ENCODE results near the gene ARHGEF38.
A peak's percentile ranks its signal among the peaks of the same experiment; 100 is the strongest.

ARHGEF38 gene

DNA sequence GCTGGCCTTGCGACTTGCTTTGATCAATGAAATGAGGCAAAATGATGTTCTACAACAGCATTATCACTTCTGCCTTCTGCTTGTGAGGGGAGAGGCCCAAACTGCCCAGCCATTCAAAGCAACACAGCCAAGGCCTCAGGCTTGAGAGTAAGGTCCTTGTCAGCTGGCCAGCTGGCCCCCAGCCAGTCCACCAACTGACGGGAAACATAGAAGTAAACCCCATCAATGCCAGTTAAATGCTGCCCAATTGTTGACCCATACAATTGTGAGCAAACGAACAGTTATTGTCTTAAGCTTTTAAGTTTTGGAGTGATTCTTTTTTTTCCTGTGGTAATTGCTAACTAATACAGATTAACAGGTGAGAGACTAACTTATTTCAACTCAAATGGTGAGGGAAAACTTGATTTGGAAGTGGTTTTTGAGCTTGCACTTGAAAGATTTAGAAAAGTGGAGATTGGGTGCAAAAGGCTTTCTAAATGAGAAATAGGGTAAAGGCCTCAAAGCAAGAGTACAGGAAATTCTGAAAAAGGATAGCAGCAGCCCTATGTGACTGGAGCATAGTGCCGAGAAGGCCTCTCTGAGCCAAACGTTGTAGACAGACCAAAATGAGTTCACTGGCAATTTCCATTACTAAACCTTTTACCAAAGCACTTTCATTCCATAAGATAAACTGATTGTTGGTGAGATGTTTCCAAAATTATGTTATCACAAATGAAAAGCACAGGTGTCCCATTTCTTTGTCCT is 66.9 kb downstream of the ARHGEF38 start:
- DNase-seq: peak in 1 of 2 donors; percentile 25

- DNase-seq: no peak
These were observed 68.4 kb downstream of the ARHGEF38 start for GRCh38 chr4:105620640-105621323.

DNA sequence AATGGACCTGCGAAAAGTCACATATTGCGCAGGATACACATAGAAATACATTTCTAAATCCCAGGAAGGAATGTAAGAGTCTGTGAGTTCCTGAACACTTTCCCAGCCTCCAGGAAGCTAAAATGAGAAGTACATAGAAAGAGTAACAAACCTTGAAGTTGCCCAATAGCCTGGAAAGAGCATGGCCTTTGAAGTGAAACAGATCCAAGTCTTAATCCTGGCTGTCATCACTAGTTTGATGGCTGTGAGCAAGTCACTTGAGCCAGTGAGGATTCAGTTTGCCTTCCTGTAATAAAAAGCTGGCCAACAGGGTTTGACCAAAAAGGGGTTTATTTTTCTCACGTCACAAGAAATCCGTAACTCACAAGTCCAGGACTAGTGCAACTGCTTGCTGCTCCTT is 69.8 kb downstream of the ARHGEF38 start:
- no peak for DNase-seq

GRCh38 chr4:105623099-105623498 is 70.7 kb downstream of the ARHGEF38 start:
- DNase-seq: no peak

DNA sequence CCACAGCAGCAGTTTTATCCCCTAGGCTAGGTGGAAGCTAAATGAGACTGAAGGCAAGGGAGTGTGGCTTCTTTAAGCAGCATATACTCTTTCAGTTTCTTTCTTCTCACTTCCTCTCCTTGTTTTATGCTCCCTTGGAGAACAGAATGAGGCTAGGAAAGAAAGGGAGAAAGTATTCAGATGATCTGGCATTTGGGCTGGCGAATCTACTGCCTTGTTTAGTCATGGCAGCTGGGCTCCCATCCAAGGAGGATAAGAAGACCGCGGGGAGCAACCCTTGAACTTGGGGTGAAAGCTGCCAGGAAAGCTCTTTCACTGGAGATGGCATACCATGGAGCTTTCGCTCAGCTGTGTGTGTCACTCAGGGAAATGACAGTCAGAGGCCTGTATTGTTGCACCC is 72.1 kb downstream of the ARHGEF38 start:
- peak in 1 of 2 donors; percentile 4 for DNase-seq

- no peak for DNase-seq
These were observed 72.8 kb downstream of the ARHGEF38 start for GRCh38 chr4:105625214-105625613.

DNA sequence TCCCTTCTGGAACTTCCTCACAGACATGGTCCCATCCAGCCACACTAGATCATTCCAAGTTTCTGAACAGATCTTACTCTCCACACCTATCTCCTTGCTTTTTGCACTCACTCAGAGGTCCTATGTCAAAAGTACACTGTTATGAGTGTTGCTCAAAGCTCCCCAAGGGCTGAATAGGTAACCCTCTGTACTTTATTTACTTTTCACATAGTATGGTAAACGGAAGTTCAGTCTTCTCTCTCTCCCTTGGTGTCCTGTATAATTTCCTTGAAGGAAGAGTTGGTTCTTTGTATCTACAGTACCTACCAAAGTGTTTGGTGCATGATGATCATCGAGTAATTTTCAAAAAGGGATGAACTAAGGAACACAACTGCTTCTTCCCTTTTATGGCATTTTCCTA is 74.4 kb downstream of the ARHGEF38 start:
- no peak for DNase-seq

GRCh38 chr4:105627620-105628019 is 75.2 kb downstream of the ARHGEF38 start:
- no peak for DNase-seq

DNA sequence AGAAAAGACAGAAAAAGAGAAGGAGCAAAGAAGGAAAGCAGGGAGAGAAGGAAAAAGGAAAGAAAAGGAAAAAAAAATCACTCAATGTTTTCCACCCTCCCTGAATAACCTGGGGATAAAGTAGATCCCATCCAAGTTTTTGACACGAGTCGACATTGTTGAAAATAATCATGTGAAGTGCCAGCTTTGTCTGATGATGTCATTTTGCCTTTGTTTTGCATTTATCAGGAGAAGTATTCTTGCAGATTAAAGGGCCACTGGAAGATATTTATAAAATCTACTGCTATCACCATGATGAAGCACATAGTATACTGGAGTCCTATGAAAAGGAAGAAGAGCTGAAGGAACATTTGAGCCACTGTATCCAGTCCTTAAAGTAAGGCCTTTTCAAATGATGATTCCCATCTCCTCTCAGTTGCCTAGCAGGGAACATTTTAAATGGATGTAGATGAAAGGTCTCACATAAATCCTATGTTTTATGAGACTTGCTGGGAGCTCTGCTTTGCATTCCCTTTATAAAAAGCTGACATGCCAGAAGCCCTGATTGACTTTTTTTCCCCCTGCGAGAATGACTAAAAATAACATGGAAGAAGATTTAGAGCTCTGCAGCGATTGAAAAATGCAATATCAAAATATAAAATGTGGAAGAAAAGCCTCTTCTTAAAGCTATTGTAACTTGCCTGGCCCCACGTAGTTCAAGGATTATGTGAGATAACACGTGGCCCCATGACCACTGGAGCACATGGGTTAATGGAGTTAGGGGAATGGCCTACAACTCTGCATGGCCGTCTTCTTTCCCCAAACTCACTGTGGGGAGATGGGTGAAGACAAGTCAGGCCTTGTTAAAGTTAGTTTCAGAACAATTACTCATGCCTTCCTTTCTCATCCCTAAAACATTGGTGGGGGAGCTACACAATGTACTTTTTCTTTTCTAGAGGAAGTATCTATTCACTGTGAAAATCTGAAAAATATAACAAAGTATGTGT is 78.5 kb downstream of the ARHGEF38 start:
- no peak for DNase-seq

DNA sequence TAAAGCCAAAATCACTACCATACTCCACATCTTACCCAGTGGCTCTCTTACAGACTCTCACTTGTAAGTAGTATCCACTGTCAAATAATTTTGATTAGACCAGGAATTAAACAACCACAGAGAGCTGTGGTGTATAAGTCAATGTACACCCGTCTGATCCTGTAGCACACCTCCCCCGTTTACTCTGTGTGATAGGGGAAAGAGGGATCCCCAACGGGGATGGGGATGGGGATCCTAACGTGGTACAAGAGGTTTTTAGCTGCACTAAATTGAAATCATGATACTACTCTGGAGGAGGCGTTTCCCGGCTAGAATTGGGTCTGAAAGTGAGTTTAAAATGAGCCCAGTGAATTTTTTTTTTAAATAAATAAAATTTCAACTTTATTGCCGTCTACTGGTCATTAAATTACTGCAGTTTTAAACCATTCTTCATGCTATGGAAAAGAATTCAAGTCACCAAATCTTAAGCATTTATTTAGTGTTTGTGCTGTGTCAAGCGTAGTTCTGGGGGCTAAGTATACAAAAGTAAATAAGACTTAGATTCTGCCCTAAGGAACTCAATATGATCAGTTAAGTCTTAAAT is 79.5 kb downstream of the ARHGEF38 start:
- DNase-seq: no peak

DNA sequence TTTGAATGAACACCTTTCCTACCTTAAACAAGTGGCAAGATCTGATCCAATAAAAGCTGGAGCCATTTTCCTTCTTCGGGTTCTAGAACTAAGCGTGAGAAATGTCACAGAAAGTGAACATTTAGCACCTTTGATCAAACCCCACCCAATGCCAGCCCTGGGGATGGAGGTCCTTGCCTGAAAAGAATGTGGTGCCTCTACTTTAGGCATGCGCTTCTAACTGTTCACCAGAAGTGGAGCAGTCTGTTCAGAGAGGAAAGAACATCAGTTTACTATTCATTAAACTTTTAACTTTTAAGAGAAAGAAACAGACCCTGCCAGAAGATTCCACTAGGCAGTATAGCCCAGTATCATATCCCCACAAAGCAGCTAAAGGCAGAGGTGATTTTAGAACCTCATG is 80.2 kb downstream of the ARHGEF38 start:
- DNase-seq: no peak

GRCh38 chr4:105633241-105633640 is 80.8 kb downstream of the ARHGEF38 start:
- no peak for DNase-seq

DNA sequence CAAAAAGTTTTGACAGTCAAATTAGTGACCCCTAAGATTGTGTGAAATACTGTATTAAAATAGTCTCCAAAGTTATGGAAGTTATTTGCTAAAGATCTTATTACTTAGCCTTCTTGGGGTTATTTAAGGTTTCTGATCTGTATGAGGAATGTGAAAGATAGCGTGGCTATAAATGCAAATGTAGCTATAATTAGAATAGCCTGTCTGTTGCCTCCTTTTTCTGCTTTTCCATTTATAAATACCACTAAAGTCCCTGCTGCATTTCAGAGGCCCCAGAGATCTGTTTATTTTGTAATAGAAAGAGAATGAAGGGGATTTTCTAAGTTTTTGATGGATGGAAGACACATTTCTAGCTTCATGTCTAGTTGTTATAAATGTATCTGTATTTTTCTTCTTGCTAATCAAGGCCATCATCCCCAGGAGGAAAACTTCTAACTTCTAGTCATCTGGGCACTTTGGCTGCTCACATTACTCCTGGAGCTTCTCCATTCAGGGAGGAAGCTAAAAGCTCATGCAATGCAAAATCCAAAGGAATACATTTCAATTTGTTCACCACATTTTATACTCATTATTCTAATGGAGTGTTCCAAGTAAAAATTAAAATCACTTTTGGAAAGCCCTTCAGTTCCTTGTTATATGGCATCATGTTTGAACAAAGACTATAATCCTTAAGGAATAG is 82.1 kb downstream of the ARHGEF38 start:
- DNase-seq: no peak

DNA sequence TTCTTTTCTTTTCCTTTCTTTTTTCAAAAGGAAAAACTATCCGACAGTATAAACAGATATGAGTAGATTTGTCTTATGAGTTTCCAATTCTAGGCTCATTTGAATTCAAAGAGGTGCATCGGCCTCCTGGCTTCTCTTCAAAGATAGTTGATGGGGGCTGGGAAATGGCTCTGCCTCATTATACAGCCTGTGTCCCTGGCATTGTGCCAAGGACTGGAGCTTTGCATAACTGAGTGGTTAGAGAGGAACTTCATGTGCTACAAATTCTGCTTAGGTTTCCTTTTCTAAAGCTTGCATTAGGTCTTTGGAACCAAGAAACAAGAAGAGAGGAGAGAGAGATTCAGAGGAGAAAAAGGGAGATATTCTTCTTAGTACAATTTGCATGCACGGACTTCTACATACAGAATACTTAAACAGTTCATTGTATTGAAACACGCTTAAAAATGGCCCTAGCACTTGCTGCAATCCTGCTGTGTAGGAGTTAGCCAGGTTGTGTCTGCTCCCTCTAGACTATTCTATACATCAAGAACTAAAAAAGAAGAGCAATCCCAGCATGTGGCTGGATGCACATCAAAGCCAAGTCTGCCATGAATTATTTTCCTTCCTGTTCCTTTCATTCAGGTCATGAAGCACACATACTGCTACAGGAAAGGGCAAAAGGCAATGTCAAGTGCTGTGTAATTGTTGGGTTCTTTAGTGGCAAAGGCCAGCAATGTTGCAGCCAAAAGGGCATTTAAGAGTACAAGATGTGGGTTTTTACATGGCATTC is 85.2 kb downstream of the ARHGEF38 start:
- DNase-seq: peak; percentile 56 to 63

GRCh38 chr4:105641845-105642244 is 89.4 kb downstream of the ARHGEF38 start:
- no peak for DNase-seq

GRCh38 chr4:105644257-105644656 is 91.8 kb downstream of the ARHGEF38 start:
- no peak for DNase-seq

- no peak for DNase-seq
These were observed 93.0 kb downstream of the ARHGEF38 start for GRCh38 chr4:105645440-105645839.

DNA sequence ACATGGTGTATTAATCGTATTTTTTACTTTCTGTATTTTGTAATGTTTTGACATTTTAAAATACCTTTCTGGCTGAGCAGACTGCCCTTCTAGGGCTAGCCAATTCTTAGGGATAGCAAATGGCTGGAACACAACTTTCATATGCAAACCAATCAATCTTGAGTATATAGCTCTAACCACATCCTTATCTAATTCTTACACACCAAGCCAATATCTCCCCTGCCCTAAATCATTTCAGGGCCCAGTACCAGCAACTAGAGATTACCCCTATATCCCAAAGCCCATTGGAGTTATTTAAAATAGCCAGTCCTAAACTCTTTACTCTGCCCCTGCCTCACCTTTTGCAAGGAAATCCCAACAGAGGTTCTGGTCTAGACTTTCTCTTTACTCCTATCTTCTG is 97.8 kb downstream of the ARHGEF38 start:
- no peak for DNase-seq

DNA sequence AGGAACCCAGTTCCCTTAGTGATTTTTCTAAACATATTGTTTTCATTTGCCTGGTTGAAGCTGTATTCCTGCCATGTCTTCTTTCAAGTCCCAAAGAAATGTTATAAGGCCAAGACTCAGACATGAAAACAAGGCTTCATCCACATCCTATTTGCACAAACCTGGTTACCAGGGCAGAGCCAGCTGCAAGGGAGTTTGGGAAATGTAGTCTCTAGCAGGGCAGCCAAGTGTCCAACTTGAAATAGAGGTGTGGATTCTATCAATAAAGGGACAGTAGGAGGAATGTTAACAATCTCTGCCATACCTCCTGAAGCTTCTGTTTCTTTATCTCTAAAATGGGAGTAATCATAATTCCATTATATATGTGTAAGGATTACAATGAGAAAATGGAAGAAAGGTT is 99.5 kb downstream of the ARHGEF38 start:
- DNase-seq: no peak

GRCh38 chr4:105652286-105652888 is 100.0 kb downstream of the ARHGEF38 start:
- DNase-seq: no peak
